CD8-positive, alpha-beta memory T cell (primary cell): Measurements from ENCODE around the gene SGMS1. TPM values are rescaled to one million over a fixed set of nuclear protein-coding genes. Genes with fewer than 3 reads are reported as not detected.

ENCODE experiments used
- CTCF ChIA-PET: fragments of 350-600 bp; sonication (Branson Sonifier 250); formaldehyde crosslinking; loops from one replicate; lab custom pipeline; 2021; ENCODE audit warnings: antibody characterized with exemption; lab: Charles Lee
- POLR2A ChIA-PET: fragments of 350-600 bp; sonication (Branson Sonifier 250); formaldehyde crosslinking; loops from one replicate; lab custom pipeline; 2021; ENCODE audit warnings: antibody characterized with exemption; lab: Charles Lee
- DNase-seq, 5 donors: peaks; one replicate each; pipeline versions ENCODE4 v3.0.0 to v3.0.0-alpha.2; 2020 to 2022; ENCODE audit warnings: mixed read lengths in 1 of 5
- H3K27ac ChIP-seq: one replicate; pipeline ENCODE4 v1.7.0; 2013; ENCODE audit warnings: low read depth, mild to moderate bottlenecking, low read length, moderate library complexity
- H3K27me3 ChIP-seq: 2 replicates; pipeline ENCODE4 v1.7.0; 2013; ENCODE audit warnings: low read length, mild to moderate bottlenecking; ENCODE audit not compliant: insufficient read depth, poor library complexity, severe bottlenecking
- H3K36me3 ChIP-seq: 2 replicates; pipeline ENCODE4 v1.7.0; 2013; ENCODE audit warnings: mild to moderate bottlenecking, low read length, moderate library complexity; ENCODE audit not compliant: insufficient read depth
- H3K4me1 ChIP-seq: 2 replicates; pipeline ENCODE4 v1.7.0; 2013; ENCODE audit warnings: mild to moderate bottlenecking, low read length, moderate library complexity; ENCODE audit not compliant: insufficient read depth
- H3K4me3 ChIP-seq: 2 replicates; pipeline ENCODE4 v1.7.0; 2013; ENCODE audit warnings: mild to moderate bottlenecking, low read length
- H3K9me3 ChIP-seq: 2 replicates; pipeline ENCODE4 v1.7.0; 2013; ENCODE audit warnings: mild to moderate bottlenecking, low read length
- H3K27ac Mint-ChIP-seq, 8 donors: one replicate each; pipeline ENCODE4 v1.8.0; 2020 to 2021; ENCODE audit warnings: mixed read lengths in 8 of 8, mild to moderate bottlenecking in 6 of 8, inconsistent platforms in 3 of 8, moderate library complexity in 3 of 8
- H3K27me3 Mint-ChIP-seq, 2 donors: one replicate each; pipeline ENCODE4 v1.8.0; 2020 to 2021; ENCODE audit warnings: mixed read lengths in 2 of 2, mild to moderate bottlenecking in 1 of 2, moderate library complexity in 1 of 2
- H3K36me3 Mint-ChIP-seq, 3 donors: one replicate each; pipeline ENCODE4 v1.8.0; 2020 to 2021; ENCODE audit warnings: mixed read lengths in 3 of 3, inconsistent platforms in 1 of 3, mild to moderate bottlenecking in 1 of 3
- H3K4me1 Mint-ChIP-seq, 3 donors: one replicate each; pipeline ENCODE4 v1.8.0; 2020 to 2021; ENCODE audit warnings: mixed read lengths in 3 of 3, inconsistent platforms in 1 of 3, mild to moderate bottlenecking in 1 of 3
- H3K4me3 Mint-ChIP-seq, 7 donors: one replicate each; pipeline ENCODE4 v1.8.0; 2020 to 2021; ENCODE audit warnings: mixed read lengths in 7 of 7, mild to moderate bottlenecking in 6 of 7, moderate library complexity in 4 of 7, inconsistent platforms in 2 of 7
- H3K9me3 Mint-ChIP-seq, 5 donors: one replicate each; pipeline ENCODE4 v1.8.0; 2020 to 2022; ENCODE audit warnings: mixed read lengths in 5 of 5, mild to moderate bottlenecking in 3 of 5, moderate library complexity in 2 of 5, inconsistent platforms in 1 of 5
- polyA plus RNA-seq: library from polyadenylated mRNA; unstranded; fragments of 300-500 nt; fragmentation: Illumina TruSeq; gene quantifications from one replicate; pipeline ENCODE4 v1.2.3, GENCODE V29; 2021
- total RNA-seq, 2 experiments: library from RNA; stranded (reverse); gene quantifications; one replicate each; pipeline ENCODE4 v1.2.3, GENCODE V29; 2021

The SGMS1 gene
- total and polyA plus RNA-seq, 3 experiments from 2014 or later: 11.3 to 14.5 (median 13.5) TPM

DNA sequence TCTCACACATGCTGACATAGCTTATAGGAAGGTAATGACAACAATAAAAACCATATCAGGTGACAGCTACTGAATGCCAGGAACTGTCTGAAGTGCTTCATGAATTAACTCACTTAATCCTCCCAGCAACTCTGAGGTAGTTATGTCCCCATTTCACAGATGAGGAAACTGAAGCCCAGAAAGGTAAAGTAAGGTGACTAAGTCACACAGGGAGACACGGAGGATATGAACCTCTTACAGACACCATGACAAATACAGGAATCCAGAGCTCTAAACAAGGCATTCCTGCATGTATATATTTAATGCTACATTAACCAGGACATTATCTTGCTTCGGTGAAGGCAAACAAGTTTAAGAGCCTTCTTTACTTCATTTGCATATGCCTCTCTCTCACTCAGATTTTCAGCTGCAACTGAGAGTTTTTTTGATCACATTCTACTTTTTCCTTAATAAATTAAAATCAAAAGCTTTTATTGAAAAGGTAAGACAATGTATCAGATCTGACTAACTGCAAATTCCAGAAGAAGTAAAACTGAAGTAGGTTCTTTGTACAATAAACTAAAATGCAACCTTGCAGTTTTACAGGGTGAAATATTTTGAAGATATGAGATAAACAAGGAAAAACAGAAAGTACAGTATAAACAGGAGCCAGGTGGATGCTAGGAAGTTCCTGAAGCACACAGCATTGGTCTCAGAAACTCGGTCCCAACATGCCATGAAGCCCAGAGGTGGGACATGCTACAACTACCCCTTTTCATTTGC, 79.5 kb downstream of the SGMS1 start:
- Mint-ChIP-seq H3K27ac (no peak overlapping the region), H3K4me3 (no peak overlapping the region), H3K9me3 (peaks cover 0 to 2% (median 0%) of the 10 kb centered on the region in 5 donors), H3K4me1 (peaks cover 66 to 89% (median 83%) of the 10 kb centered on the region in 3 donors), H3K36me3 (peaks cover 0 to 3% (median 3%) of the 10 kb centered on the region in 3 donors), H3K27me3 (no peaks in the 10 kb centered on the region)
- no peak for DNase-seq
- Histone ChIP-seq H3K9me3 (no peaks in the 10 kb centered on the region), H3K36me3 (no peaks in the 10 kb centered on the region), H3K27ac (no peak overlapping the region), H3K27me3 (no peaks in the 10 kb centered on the region), H3K4me1 (peaks cover 33% of the 10 kb centered on the region), H3K4me3 (no peak overlapping the region)
- CTCF ChIA-PET: interaction anchor here (0.7 to 1.4 kb wide), 3 partner anchors 40 to 269 kb away, joined by 3 read pairs; no protein-coding TSS in a partner anchor
- POLR2A ChIA-PET: no interaction called here

- Histone ChIP-seq H3K27ac (no peak overlapping the region), H3K4me1 (peaks cover 40% of the 10 kb centered on the region)
Observed at GRCh38 chr10:50542871-50543270, 80.9 kb downstream of the SGMS1 start.

GRCh38 chr10:50541921-50542320, 81.8 kb downstream of the SGMS1 start:
- Mint-ChIP-seq H3K27me3 (no peaks in the 10 kb centered on the region), H3K4me3 (no peak overlapping the region), H3K36me3 (peaks cover 0 to 2% (median 0%) of the 10 kb centered on the region in 3 donors), H3K4me1 (peaks cover 62 to 84% (median 80%) of the 10 kb centered on the region in 3 donors), H3K9me3 (no peaks in the 10 kb centered on the region), H3K27ac (no peak overlapping the region)
- no peaks in the 10 kb centered on the region for H3K9me3 ChIP-seq
- H3K4me1 ChIP-seq: peaks cover 40% of the 10 kb centered on the region
- no peak overlapping the region for H3K4me3 ChIP-seq
- H3K27ac ChIP-seq: no peak overlapping the region
- no peak for DNase-seq
- no peaks in the 10 kb centered on the region for H3K27me3 ChIP-seq
- ChIA-PET CTCF (no interaction called here), POLR2A (no interaction called here)
- H3K36me3 ChIP-seq: no peaks in the 10 kb centered on the region

More at GRCh38 chr10:50542871-50543270, 80.9 kb downstream of the SGMS1 start:
- H3K4me1 Mint-ChIP-seq: peaks cover 68 to 88% (median 86%) of the 10 kb centered on the region in 3 donors
- peaks cover 0 to 5% (median 2%) of the 10 kb centered on the region in 3 donors for H3K36me3 Mint-ChIP-seq
- peak overlapping the region in 4 of 8 donors; percentile 4 to 34 (median 22) for H3K27ac Mint-ChIP-seq
- no peaks in the 10 kb centered on the region for H3K27me3 Mint-ChIP-seq
- peaks cover 0 to 2% (median 0%) of the 10 kb centered on the region in 5 donors for H3K9me3 Mint-ChIP-seq
- POLR2A ChIA-PET: no interaction called here
- H3K4me3 Mint-ChIP-seq: peak overlapping the region in 1 of 7 donors; percentile 29
- H3K4me3 ChIP-seq: no peak overlapping the region
- H3K27me3 ChIP-seq: no peaks in the 10 kb centered on the region
- DNase-seq: no peak
- CTCF ChIA-PET: interaction anchor here (1.4 kb wide), 1 partner anchor 268 kb away, joined by 3 read pairs; no protein-coding TSS in a partner anchor
- H3K9me3 ChIP-seq: no peaks in the 10 kb centered on the region
- H3K36me3 ChIP-seq: no peaks in the 10 kb centered on the region

- peak overlapping the region in 1 of 8 donors; percentile 11 for H3K27ac Mint-ChIP-seq
- peaks cover 40% of the 10 kb centered on the region for H3K4me1 ChIP-seq
- no peaks in the 10 kb centered on the region for H3K27me3 Mint-ChIP-seq
- peak overlapping the region in 1 of 7 donors; percentile 9 for H3K4me3 Mint-ChIP-seq
- CTCF ChIA-PET: no interaction called here
- no peak overlapping the region for H3K27ac ChIP-seq
- no peaks in the 10 kb centered on the region for H3K27me3 ChIP-seq
- no peaks in the 10 kb centered on the region for H3K9me3 Mint-ChIP-seq
- no peaks in the 10 kb centered on the region for H3K9me3 ChIP-seq
- peaks cover 62 to 88% (median 78%) of the 10 kb centered on the region in 3 donors for H3K4me1 Mint-ChIP-seq
- H3K36me3 Mint-ChIP-seq: peaks cover 0 to 2% (median 0%) of the 10 kb centered on the region in 3 donors
- no peak overlapping the region for H3K4me3 ChIP-seq
- no peaks in the 10 kb centered on the region for H3K36me3 ChIP-seq
- POLR2A ChIA-PET: no interaction called here
- no peak for DNase-seq
Observed at GRCh38 chr10:50541317-50541716, 82.4 kb downstream of the SGMS1 start.

DNA sequence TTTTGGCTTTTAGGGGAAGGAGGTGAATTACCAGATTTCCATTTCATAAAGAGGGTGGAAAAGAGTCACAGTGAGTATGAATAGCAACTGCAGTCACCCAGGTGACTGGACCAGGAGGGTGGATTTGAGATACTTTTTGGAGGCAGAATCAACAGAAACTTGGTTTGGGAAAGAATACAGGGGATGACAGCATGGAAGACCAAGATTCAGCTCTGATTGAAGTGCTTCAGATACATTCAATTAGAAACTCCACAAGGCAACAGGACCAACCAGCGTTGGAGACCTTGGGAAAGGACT, 83.0 kb downstream of the SGMS1 start:
- no peaks in the 10 kb centered on the region for H3K27me3 Mint-ChIP-seq
- peak overlapping the region in 4 of 7 donors; percentile 1 to 30 (median 16) for H3K4me3 Mint-ChIP-seq
- H3K36me3 Mint-ChIP-seq: peaks cover 0 to 4% (median 1%) of the 10 kb centered on the region in 3 donors
- POLR2A ChIA-PET: no interaction called here
- no peaks in the 10 kb centered on the region for H3K9me3 Mint-ChIP-seq
- Histone ChIP-seq H3K27me3 (no peaks in the 10 kb centered on the region), H3K4me3 (no peak overlapping the region), H3K36me3 (no peaks in the 10 kb centered on the region), H3K4me1 (peaks cover 38% of the 10 kb centered on the region), H3K27ac (no peak overlapping the region), H3K9me3 (no peaks in the 10 kb centered on the region)
- H3K4me1 Mint-ChIP-seq: peaks cover 63 to 87% (median 76%) of the 10 kb centered on the region in 3 donors
- CTCF ChIA-PET: no interaction called here
- H3K27ac Mint-ChIP-seq: peak overlapping the region in 5 of 8 donors; percentile 2 to 85 (median 17)
- no peak for DNase-seq

DNA sequence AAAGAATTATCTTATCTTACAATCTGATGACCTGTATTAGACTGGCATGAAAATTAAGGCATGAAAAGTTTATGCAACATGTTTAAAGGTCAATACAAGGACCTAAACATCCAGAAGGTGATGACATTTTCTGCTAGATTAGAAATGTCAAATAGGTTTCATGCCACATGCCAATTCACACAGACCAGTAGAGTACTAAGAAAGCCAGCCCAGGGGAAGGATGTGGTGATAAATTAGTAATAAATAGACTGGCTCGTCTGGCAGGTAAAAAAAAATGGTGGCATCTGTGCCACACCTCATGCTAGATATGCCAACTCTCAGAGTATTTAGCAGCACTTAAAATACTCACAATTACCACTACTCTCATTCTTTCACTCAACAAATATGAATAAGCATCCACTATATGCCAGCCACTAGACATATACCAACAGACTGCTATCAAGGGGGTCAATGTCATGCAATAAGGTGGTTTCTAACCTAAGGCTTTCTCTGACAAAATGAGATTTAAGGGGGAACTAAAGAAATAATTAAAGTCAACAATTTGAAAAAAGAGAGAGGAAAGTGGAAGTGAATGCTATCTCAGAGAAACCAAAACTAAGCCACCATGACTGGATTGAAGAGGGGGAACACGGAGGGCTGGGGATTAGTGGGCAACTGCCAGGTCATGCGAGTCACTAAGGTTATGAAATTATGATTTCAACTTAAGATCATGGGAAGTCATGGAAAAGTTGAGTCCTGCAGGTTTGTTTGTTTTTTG, 83.5 kb downstream of the SGMS1 start:
- no peaks in the 10 kb centered on the region for H3K9me3 Mint-ChIP-seq
- Histone ChIP-seq H3K4me1 (peaks cover 34% of the 10 kb centered on the region), H3K27me3 (no peaks in the 10 kb centered on the region), H3K4me3 (no peak overlapping the region), H3K27ac (no peak overlapping the region), H3K36me3 (no peaks in the 10 kb centered on the region), H3K9me3 (no peaks in the 10 kb centered on the region)
- peak overlapping the region in 5 of 8 donors; percentile 8 to 85 (median 24) for H3K27ac Mint-ChIP-seq
- POLR2A ChIA-PET: no interaction called here
- H3K4me3 Mint-ChIP-seq: peak overlapping the region in 4 of 7 donors; percentile 1 to 30 (median 16)
- CTCF ChIA-PET: no interaction called here
- DNase-seq: no peak
- H3K27me3 Mint-ChIP-seq: no peaks in the 10 kb centered on the region
- peaks cover 0 to 4% (median 1%) of the 10 kb centered on the region in 3 donors for H3K36me3 Mint-ChIP-seq
- H3K4me1 Mint-ChIP-seq: peaks cover 59 to 86% (median 74%) of the 10 kb centered on the region in 3 donors

GRCh38 chr10:50538555-50539398, 85.0 kb downstream of the SGMS1 start:
- DNase-seq: peak in 1 of 5 donors; percentile 46
- no peaks in the 10 kb centered on the region for H3K9me3 ChIP-seq
- no peak overlapping the region for H3K4me3 ChIP-seq
- CTCF ChIA-PET: interaction anchor here (1.1 kb wide), 1 partner anchor 15 kb away, joined by 3 read pairs; no protein-coding TSS in a partner anchor
- Mint-ChIP-seq H3K4me3 (peak overlapping the region in 1 of 7 donors; percentile 7), H3K36me3 (peaks cover 0 to 4% (median 1%) of the 10 kb centered on the region in 3 donors), H3K27ac (peak overlapping the region in 3 of 8 donors; percentile 20 to 63 (median 47)), H3K27me3 (no peaks in the 10 kb centered on the region), H3K9me3 (no peaks in the 10 kb centered on the region), H3K4me1 (peaks cover 49 to 84% (median 61%) of the 10 kb centered on the region in 3 donors)
- peaks cover 28% of the 10 kb centered on the region for H3K4me1 ChIP-seq
- no peaks in the 10 kb centered on the region for H3K27me3 ChIP-seq
- no peak overlapping the region for H3K27ac ChIP-seq
- POLR2A ChIA-PET: no interaction called here
- no peaks in the 10 kb centered on the region for H3K36me3 ChIP-seq
